H1 (cell line): ENCODE data around the gene CEP104. TPM values are rescaled to one million over a fixed set of nuclear protein-coding genes. Genes with fewer than 3 reads are reported as not detected.

Experiments used
- CTCF ChIA-PET: fragments of 300-600 bp; sonication (Branson Sonifier 250); formaldehyde crosslinking; loops from one replicate; lab custom pipeline; 2021; ENCODE audit not compliant: partially characterized antibody; lab: Charles Lee
- POLR2A ChIA-PET: fragments of 300-600 bp; sonication (Branson Sonifier 250); formaldehyde crosslinking; loops from one replicate; lab custom pipeline; 2021; ENCODE audit warnings: inconsistent platforms; ENCODE audit not compliant: partially characterized antibody; lab: Charles Lee
- DNase-seq, 2 experiments: peaks; one replicate each; pipeline versions ENCODE4 v3.0.0 to v3.0.0-alpha.2; 2010 to 2022; ENCODE audit warnings: low spot score in 2 of 2, low read depth in 1 of 2, mixed read lengths in 1 of 2
- FAIRE-seq: peaks from 2 replicates; lab custom pipeline; 2011; peaks lifted over from hg19 to GRCh38; lab: Jason Lieb, UNC
- H2AFZ ChIP-seq: 2 replicates; pipeline ENCODE4 v1.8.1; 2012; ENCODE audit warnings: low read length, inconsistent platforms
- H2AK5ac ChIP-seq: 2 replicates; pipeline ENCODE4 v1.6.1; 2013; ENCODE audit warnings: low read depth, low read length
- H2BK120ac ChIP-seq: replicated peaks from 2 replicates; pipeline ENCODE3; 2013; ENCODE audit warnings: low read depth, low read length, inconsistent platforms
- H2BK12ac ChIP-seq: 2 replicates; pipeline ENCODE4 v1.6.1; 2013; ENCODE audit warnings: low read depth, low read length
- H2BK15ac ChIP-seq: 2 replicates; pipeline ENCODE4 v1.6.1; 2013; ENCODE audit warnings: low read length
- H2BK20ac ChIP-seq: 2 replicates; pipeline ENCODE4 v1.6.1; 2013; ENCODE audit warnings: low read length
- H2BK5ac ChIP-seq: 2 replicates; pipeline ENCODE4 v1.6.1; 2013; ENCODE audit warnings: low read depth, low read length
- H3K14ac ChIP-seq: 2 replicates; pipeline ENCODE4 v1.6.1; 2013; ENCODE audit warnings: inconsistent platforms; ENCODE audit not compliant: insufficient read length
- H3K18ac ChIP-seq: 2 replicates; pipeline ENCODE4 v1.6.1; 2013; ENCODE audit warnings: low read length; ENCODE audit errors: extremely low read depth
- H3K23ac ChIP-seq: 2 replicates; pipeline ENCODE4 v1.6.1; 2013; ENCODE audit warnings: inconsistent platforms; ENCODE audit not compliant: insufficient read length
- H3K23me2 ChIP-seq: 2 replicates; pipeline ENCODE4 v1.6.1; 2013; ENCODE audit warnings: low read depth, low read length
- H3K27ac ChIP-seq: 2 replicates; pipeline ENCODE4 v1.6.1; 2011; ENCODE audit warnings: low read depth, low read length, inconsistent platforms
- H3K27me3 ChIP-seq, 4 experiments: replicated peaks in 1 of 4; 1 replicate in 1 of 4; 2 replicates in 3 of 4; pipeline versions ENCODE4 v1.6.1 to v1.8.1; 2011 to 2013; ENCODE audit warnings: low read length in 3 of 4, mild to moderate bottlenecking in 3 of 4, inconsistent platforms in 2 of 4, mixed read lengths in 2 of 4, moderate library complexity in 1 of 4; ENCODE audit not compliant: control insufficient read depth in 3 of 4, insufficient read depth in 3 of 4; ENCODE audit errors: extremely low read depth in 1 of 4
- H3K36me3 ChIP-seq, 4 experiments: 2 replicates each; pipeline versions ENCODE4 v1.6.1 to v1.8.1; 2011 to 2013; ENCODE audit warnings: mild to moderate bottlenecking in 4 of 4, low read length in 3 of 4, moderate library complexity in 2 of 4, control low read depth in 1 of 4, inconsistent platforms in 1 of 4; ENCODE audit not compliant: insufficient read depth in 4 of 4, control insufficient read depth in 2 of 4
- H3K4ac ChIP-seq: replicated peaks from 2 replicates; pipeline ENCODE3; 2013; ENCODE audit warnings: low read length, low read depth, mixed read lengths, inconsistent platforms; ENCODE audit not compliant: insufficient read length
- H3K4me1 ChIP-seq, 4 experiments: replicated peaks in 1 of 4; 1 replicate in 1 of 4; 2 replicates in 3 of 4; pipeline versions ENCODE4 v1.6.1 to v1.8.1; 2011 to 2013; ENCODE audit warnings: low read length in 3 of 4, inconsistent platforms in 2 of 4, mixed read lengths in 1 of 4; ENCODE audit not compliant: insufficient read depth in 4 of 4, control insufficient read depth in 3 of 4
- H3K4me2 ChIP-seq, 2 experiments: 2 replicates each; pipeline versions ENCODE4 v1.6.1 to v1.8.1; 2011 to 2013; ENCODE audit warnings: low read depth in 2 of 2, low read length in 2 of 2, control low read depth in 1 of 2, inconsistent platforms in 1 of 2, mild to moderate bottlenecking in 1 of 2; ENCODE audit not compliant: insufficient read depth in 1 of 2
- H3K4me3 ChIP-seq, 4 experiments: fragments of 200-600, 300-600 bp in 1 of 4; sonication (generic), shearing (Covaris generic), sonication (Bioruptor Twin) in 1 of 4; 2 replicates each; pipeline versions ENCODE4 v1.5.1 to v1.8.1; 2011 to 2016; ENCODE audit warnings: low read length in 4 of 4, low read depth in 3 of 4, control low read depth in 2 of 4, inconsistent platforms in 2 of 4, mild to moderate bottlenecking in 2 of 4, mixed read lengths in 1 of 4, moderate library complexity in 1 of 4; ENCODE audit not compliant: insufficient read depth in 2 of 4; ENCODE audit errors: extremely low read depth in 1 of 4
- H3K56ac ChIP-seq: replicated peaks from 2 replicates; pipeline ENCODE3; 2013; ENCODE audit warnings: low read depth, mild to moderate bottlenecking, mixed read lengths, low read length, inconsistent platforms; ENCODE audit not compliant: insufficient read length
- H3K79me1 ChIP-seq: 2 replicates; pipeline ENCODE4 v1.6.1; 2013; ENCODE audit warnings: low read depth, low read length, control low read depth
- H3K79me2 ChIP-seq, 2 experiments: 2 replicates each; pipeline versions ENCODE4 v1.6.1 to v1.8.1; 2012 to 2013; ENCODE audit warnings: low read length in 2 of 2, mild to moderate bottlenecking in 2 of 2, inconsistent platforms in 1 of 2; ENCODE audit not compliant: insufficient read depth in 2 of 2, control insufficient read depth in 1 of 2
- H3K9ac ChIP-seq, 4 experiments: replicated peaks in 1 of 4; 1 replicate in 1 of 4; 2 replicates in 3 of 4; pipeline versions ENCODE4 v1.6.1 to v1.8.1; 2011 to 2013; ENCODE audit warnings: low read depth in 3 of 4, low read length in 3 of 4, control low read depth in 2 of 4, mild to moderate bottlenecking in 2 of 4, moderate library complexity in 2 of 4, inconsistent platforms in 1 of 4; ENCODE audit errors: extremely low read depth in 1 of 4
- H3K9me3 ChIP-seq, 2 experiments: 2 replicates each; pipeline versions ENCODE4 v1.6.1 to v1.8.1; 2012 to 2013; ENCODE audit warnings: mild to moderate bottlenecking in 2 of 2, moderate library complexity in 2 of 2, control low read depth in 1 of 2, inconsistent platforms in 1 of 2, low read depth in 1 of 2, low read length in 1 of 2, mixed read lengths in 1 of 2; ENCODE audit not compliant: insufficient read depth in 2 of 2
- H4K20me1 ChIP-seq, 2 experiments: replicated peaks in 1 of 2; 2 replicates each; pipeline versions ENCODE3 to v1.8.1; 2011 to 2013; ENCODE audit warnings: inconsistent platforms in 2 of 2, low read length in 2 of 2, mild to moderate bottlenecking in 1 of 2; ENCODE audit not compliant: insufficient read depth in 2 of 2, control insufficient read depth in 1 of 2
- H4K5ac ChIP-seq: 2 replicates; pipeline ENCODE4 v1.6.1; 2013; ENCODE audit warnings: low read length, low read depth, mixed read lengths, inconsistent platforms; ENCODE audit not compliant: insufficient read length
- H4K8ac ChIP-seq: 2 replicates; pipeline ENCODE4 v1.8.0; 2013; ENCODE audit warnings: mild to moderate bottlenecking, moderate library complexity, low read length, inconsistent platforms; ENCODE audit not compliant: insufficient read depth; ENCODE audit errors: extremely low read depth
- H4K91ac ChIP-seq: replicated peaks from 2 replicates; pipeline ENCODE3; 2013; ENCODE audit warnings: low read length, mixed read lengths, inconsistent platforms; ENCODE audit not compliant: insufficient read length
- TAF7 ChIP-seq: optimal IDR thresholded peaks from 2 replicates; pipeline ENCODE3; 2011; ENCODE audit warnings: low read depth, mild to moderate bottlenecking, inconsistent platforms, low read length, moderate library complexity, borderline replicate concordance
- YY1 ChIP-seq: IDR thresholded peaks from 2 replicates; pipeline ENCODE4 v1.6.1; 2011; ENCODE audit warnings: low read depth, mild to moderate bottlenecking, low read length
- WGBS, 2 experiments: shearing (Covaris generic) in 1 of 2; methylation state at CpG; one replicate each; pipeline versions ENCODE4 v1.1.6 to v1.1.7; 2013 to 2015; ENCODE audit warnings: low lambda C conversion rate in 2 of 2, mixed read lengths in 2 of 2, inconsistent platforms in 1 of 2, low coverage in 1 of 2, missing lambda C conversion rate in 1 of 2; ENCODE audit not compliant: insufficient replicate concordance in 2 of 2, insufficient coverage in 1 of 2, insufficient read length in 1 of 2; ENCODE audit errors: extremely low coverage in 1 of 2, missing lambda C conversion rate in 1 of 2; 5-methylcytosine and 5-hydroxymethylcytosine counted together
- polyA plus RNA-seq, 7 experiments: library from polyadenylated mRNA; depleted of rRNA in 3 of 7; stranded (reverse) in 5 of 7; unstranded in 2 of 7; fragments of >200 nt in 5 of 7; fragments of 200-250 nt in 2 of 7; gene quantifications; 1 replicate in 5 of 7; 2 replicates in 1 of 7; 4 replicates in 1 of 7; pipeline versions ENCODE4 v1.2.1 to v1.2.3, GENCODE V29; 2011 to 2013; ENCODE audit warnings: missing spikeins in 2 of 7, mixed read lengths in 2 of 7
- total RNA-seq: library from RNA; stranded (reverse); fragmentation: NEBNext Ultra II Directional; extraction: Animal tissue kit (Norgen Biotek cat#: 25700); gene quantifications from 2 replicates; pipeline ENCODE4 v1.2.1, GENCODE V29; 2021
- TF ChIP-seq, protein P1 (sequence below): IDR thresholded peaks from 2 replicates; pipeline ENCODE4 v1.6.1; 2011; ENCODE audit warnings: low read length, improper control_type of control experiment

Gene CEP104
- total and polyA plus RNA-seq, 2 of the 8 experiments (the other 6 are each of a cell fraction or from before 2014, with no cell fraction given): 8.0 to 43.9 TPM

DNA sequence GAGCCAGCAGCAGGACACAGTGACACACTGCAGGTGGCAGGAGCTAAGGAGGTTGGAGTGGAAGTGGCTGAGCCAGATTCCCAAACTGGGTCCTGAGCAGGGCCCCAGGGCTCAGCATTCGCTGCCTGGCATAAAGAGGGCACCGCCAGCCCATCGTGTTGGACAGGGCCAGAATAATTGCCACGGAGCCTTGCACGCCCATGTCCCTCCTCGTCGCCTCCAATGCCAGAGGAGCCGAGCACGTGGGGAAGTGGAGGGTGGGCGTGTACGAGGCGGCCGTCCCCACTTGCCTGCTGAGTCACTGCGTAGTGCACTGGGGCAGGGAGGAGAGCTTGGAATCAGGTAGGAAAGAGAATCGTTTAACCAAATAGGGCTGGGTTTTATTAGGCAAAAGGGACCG, 34.6 kb downstream of the CEP104 start:
- Histone ChIP-seq H2BK5ac (no peak overlapping the region), H3K14ac (no peak overlapping the region), H2AFZ (no peak overlapping the region), H3K23ac (no peak overlapping the region), H4K5ac (no peak overlapping the region), H4K91ac (no peak overlapping the region), H3K4me1 (no peaks in the 10 kb centered on the region; a peak in 1 of 7 replicates), H3K79me1 (no peaks in the 10 kb centered on the region), H3K4me3 (no peak overlapping the region), H2BK20ac (no peak overlapping the region), H2BK15ac (no peak overlapping the region), H3K56ac (no peak overlapping the region), H3K36me3 (peaks cover 0 to 6% (median 0%) of the 10 kb centered on the region in 4 experiments; a peak in 3 of 8 replicates), H3K79me2 (no peaks in the 10 kb centered on the region), H3K23me2 (no peaks in the 10 kb centered on the region), H3K27me3 (no peaks in the 10 kb centered on the region), H2BK120ac (no peak overlapping the region), H3K4me2 (no peak overlapping the region), H3K27ac (no peak overlapping the region), H3K4ac (no peak overlapping the region), H2BK12ac (no peak overlapping the region), H3K9ac (no peak overlapping the region), H4K8ac (no peak overlapping the region), H3K18ac (no peak overlapping the region), H4K20me1 (peaks cover 1 to 10% of the 10 kb centered on the region in 2 experiments), H3K9me3 (no peaks in the 10 kb centered on the region), H2AK5ac (no peak overlapping the region)
- POLR2A ChIA-PET: interaction anchor here (1.5 kb wide), 1 partner anchor 16 kb away, joined by 4 read pairs; no protein-coding TSS in a partner anchor
- DNase-seq (no peak), FAIRE-seq (no peak)
- TF ChIP-seq, protein P1, sequence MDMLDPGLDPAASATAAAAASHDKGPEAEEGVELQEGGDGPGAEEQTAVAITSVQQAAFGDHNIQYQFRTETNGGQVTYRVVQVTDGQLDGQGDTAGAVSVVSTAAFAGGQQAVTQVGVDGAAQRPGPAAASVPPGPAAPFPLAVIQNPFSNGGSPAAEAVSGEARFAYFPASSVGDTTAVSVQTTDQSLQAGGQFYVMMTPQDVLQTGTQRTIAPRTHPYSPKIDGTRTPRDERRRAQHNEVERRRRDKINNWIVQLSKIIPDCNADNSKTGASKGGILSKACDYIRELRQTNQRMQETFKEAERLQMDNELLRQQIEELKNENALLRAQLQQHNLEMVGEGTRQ: no peak
- no peak for TF ChIP-seq TAF7
- TF ChIP-seq YY1: no peak
- WGBS, 2 experiments: 91% methylated on average over 16 of the region's 16 CpGs; no CpG with 5 or more reads in 1 of the 2 experiments
- CTCF ChIA-PET: interaction anchor here (1.2 kb wide), 1 partner anchor 37 kb away, joined by 4 read pairs; no protein-coding TSS in a partner anchor
